Tibial nerve (tissue), 4 donors: ENCODE data around the gene DCTN4. TPM values are rescaled to one million over a fixed set of nuclear protein-coding genes. Genes with fewer than 3 reads are reported as not detected.

Experiments used
- DNase-seq, 2 donors: peaks; one replicate each; pipeline ENCODE4 v3.0.0-alpha.2; 2019; ENCODE audit warnings: low spot score in 2 of 2
- H3K27ac ChIP-seq, 4 donors: fragments of 200-600 bp; sonication (generic) in 3 of 4; one replicate each; pipeline ENCODE4 v1.5.1; 2017 to 2019; ENCODE audit warnings: mild to moderate bottlenecking in 1 of 4
- H3K27me3 ChIP-seq, 2 donors: fragments of 200-600 bp; sonication (generic) in 1 of 2; one replicate each; pipeline versions ENCODE4 v1.5.1 to v1.6.0; 2017 to 2019
- H3K36me3 ChIP-seq, 3 donors: fragments of 200-600 bp; sonication (generic); one replicate each; pipeline ENCODE4 v1.5.1; 2018 to 2019
- H3K4me1 ChIP-seq, 4 donors: fragments of 200-600 bp; sonication (generic) in 3 of 4; one replicate each; pipeline ENCODE4 v1.5.1; 2017 to 2019
- H3K4me3 ChIP-seq, 4 donors: fragments of 200-600 bp; sonication (generic) in 3 of 4; one replicate each; pipeline ENCODE4 v1.5.1; 2017 to 2019; ENCODE audit warnings: mild to moderate bottlenecking in 1 of 4, moderate library complexity in 1 of 4
- H3K9me3 ChIP-seq, 4 donors: fragments of 200-600 bp; sonication (generic) in 3 of 4; one replicate each; pipeline ENCODE4 v1.5.1; 2017 to 2019
- CTCF ChIP-seq, 5 experiments: fragments of 200-600 bp in 3 of 5; fragments of 450-650 bp in 2 of 5; sonication (generic) in 3 of 5; IDR thresholded peaks; one replicate each; pipeline ENCODE4 v1.5.1; 2016 to 2019; ENCODE audit warnings: antibody characterized with exemption in 5 of 5, mild to moderate bottlenecking in 3 of 5, moderate library complexity in 2 of 5
- EP300 ChIP-seq, 2 donors: sonication (generic); formaldehyde crosslinking; IDR thresholded peaks; one replicate each; pipeline ENCODE4 v1.6.1; 2017; ENCODE audit warnings: antibody characterized with exemption in 2 of 2, mild to moderate bottlenecking in 1 of 2
- POLR2A ChIP-seq, 2 donors: fragments of 450-650 bp; IDR thresholded peaks; one replicate each; pipeline ENCODE4 v1.6.1; 2017; ENCODE audit warnings: antibody characterized with exemption in 2 of 2, mild to moderate bottlenecking in 2 of 2, moderate library complexity in 2 of 2
- WGBS, 2 donors: methylation state at CpG; one replicate each; pipeline ENCODE4 v1.1.5; 2018; 5-methylcytosine and 5-hydroxymethylcytosine counted together
- total RNA-seq, 4 donors: library from RNA; depleted of rRNA; stranded (reverse); fragments of >200 nt; gene quantifications; one replicate each; pipeline ENCODE4 v1.1.0, GENCODE V29; 2016

The DCTN4 gene
- total RNA-seq, 4 donors from 2014 or later = 38.0 to 80.2 (median 63.4) TPM

GRCh38 chr5:150661821-150662596 lies 96.8 kb downstream of the DCTN4 start:
- Histone ChIP-seq H3K4me3 (peak overlapping the region in 1 of 4 donors; percentile 16), H3K4me1 (peaks cover 0 to 60% (median 10%) of the 10 kb centered on the region in 4 donors), H3K9me3 (no peaks in the 10 kb centered on the region), H3K27ac (peak overlapping the region in 1 of 4 donors; percentile 20), H3K27me3 (no peaks in the 10 kb centered on the region), H3K36me3 (no peaks in the 10 kb centered on the region)
- no peak for DNase-seq
- WGBS, 2 donors = 82 to 92% methylated on average over 10 of the region's 10 CpGs
- TF ChIP-seq EP300 (IDR thresholded peaks at IDR 0.05) = no peak
- TF ChIP-seq POLR2A (IDR thresholded peaks at IDR 0.05) = no peak
- TF ChIP-seq CTCF (IDR thresholded peaks at IDR 0.05) = no peak

GRCh38 chr5:150661086-150661485 lies 97.7 kb downstream of the DCTN4 start, which contains the start of gene MYOZ3:
TSS of gene MYOZ3 (plus strand) at chr5:150661251. CDS start at chr5:150662942, 1,691 bp downstream.
- no peak for TF ChIP-seq POLR2A (IDR thresholded peaks at IDR 0.05)
- Histone ChIP-seq H3K27me3 (no peaks in the 10 kb centered on the region), H3K27ac (peak within 1 kb of the TSS in 2 of 4 donors; percentile 74 to 85), H3K4me3 (peak within 1 kb of the TSS in 1 of 4 donors; percentile 16), H3K9me3 (no peaks in the 10 kb centered on the region), H3K36me3 (no peaks in the 10 kb centered on the region), H3K4me1 (peaks cover 0 to 67% (median 17%) of the 10 kb centered on the region in 4 donors)
- no peak for DNase-seq
- WGBS, 2 donors = 65 to 67% methylated on average over 7 of the region's 7 CpGs

- no peak for DNase-seq
- Histone ChIP-seq H3K9me3 (no peaks in the 10 kb centered on the region), H3K4me1 (peaks cover 0 to 75% (median 17%) of the 10 kb centered on the region in 4 donors), H3K4me3 (peak overlapping the region in 1 of 4 donors; percentile 16), H3K27me3 (no peaks in the 10 kb centered on the region), H3K27ac (peak overlapping the region in 2 of 4 donors; percentile 74 to 85), H3K36me3 (no peaks in the 10 kb centered on the region)
- WGBS, 2 donors = 49 to 52% methylated on average over 4 of the region's 4 CpGs
- TF ChIP-seq POLR2A (IDR thresholded peaks at IDR 0.05) (no peak), EP300 (IDR thresholded peaks at IDR 0.05) (no peak), CTCF (IDR thresholded peaks at IDR 0.05) (no peak)
These were observed 98.5 kb downstream of the DCTN4 start for GRCh38 chr5:150660108-150660831.

- TF ChIP-seq POLR2A (IDR thresholded peaks at IDR 0.05) (no peak), EP300 (IDR thresholded peaks at IDR 0.05) (no peak), CTCF (IDR thresholded peaks at IDR 0.05) (no peak)
- Histone ChIP-seq H3K9me3 (no peaks in the 10 kb centered on the region), H3K4me3 (no peak overlapping the region), H3K27ac (peak overlapping the region in 2 of 4 donors; percentile 74 to 85), H3K36me3 (no peaks in the 10 kb centered on the region), H3K27me3 (no peaks in the 10 kb centered on the region), H3K4me1 (peaks cover 0 to 75% (median 17%) of the 10 kb centered on the region in 4 donors)
- WGBS, 2 donors = 74 to 77% methylated on average over 8 to 10 of the region's 11 CpGs
- DNase-seq = no peak
These were observed 99.3 kb downstream of the DCTN4 start for GRCh38 chr5:150659360-150660107.

- no peaks in the 10 kb centered on the region for H3K9me3 ChIP-seq
- peaks cover 0 to 80% (median 19%) of the 10 kb centered on the region in 4 donors for H3K4me1 ChIP-seq
- no peaks in the 10 kb centered on the region for H3K27me3 ChIP-seq
- peak overlapping the region in 2 of 4 donors; percentile 42 to 85 for H3K27ac ChIP-seq
- TF ChIP-seq EP300 (IDR thresholded peaks at IDR 0.05) (no peak), POLR2A (IDR thresholded peaks at IDR 0.05) (no peak), CTCF (IDR thresholded peaks at IDR 0.05) (no peak)
- 26 to 74% methylated on average over 3 of the region's 3 CpGs for WGBS, 2 donors
- no peaks in the 10 kb centered on the region for H3K36me3 ChIP-seq
- DNase-seq = no peak
- H3K4me3 ChIP-seq = no peak overlapping the region
These were observed 100.0 kb downstream of the DCTN4 start for GRCh38 chr5:150658699-150659265.
